GM19395 (cell line): ENCODE measurements around the gene KIFC3.
"Not testable (repeated sequence)": the region's sequence is repeated elsewhere in the genome, so short reads cannot be mapped to it uniquely, and the experiment has no call there.

Source experiments
- ATAC-seq: cut with Tn5 transposase; IDR thresholded peaks from one replicate; pipeline ENCODE4 v1.9.1; 2021; ENCODE audit warnings: mild to moderate bottlenecking, moderate library complexity; ENCODE audit not compliant: unreplicated experiment

The KIFC3 gene

DNA sequence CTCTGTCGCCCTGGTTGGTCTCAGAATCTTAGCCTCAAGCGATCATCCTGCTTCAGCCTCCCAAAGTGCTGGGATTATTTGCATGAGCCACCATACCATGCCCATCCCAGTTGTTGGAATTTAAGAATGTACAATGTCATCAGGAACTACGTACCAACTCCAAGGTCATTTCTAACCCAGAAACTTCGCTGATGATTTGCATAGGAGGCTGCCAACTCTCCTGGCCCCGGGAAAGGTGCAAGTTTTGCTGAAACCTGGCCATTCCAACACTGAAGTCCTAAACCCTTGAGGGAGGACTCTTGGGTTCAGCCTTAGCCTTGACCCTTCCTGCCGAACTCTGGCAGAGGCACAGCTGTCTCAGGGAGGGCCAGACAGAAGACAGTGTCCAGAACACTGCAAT is 2.9 kb upstream of the KIFC3 start:
- ATAC-seq, result no peak

DNA sequence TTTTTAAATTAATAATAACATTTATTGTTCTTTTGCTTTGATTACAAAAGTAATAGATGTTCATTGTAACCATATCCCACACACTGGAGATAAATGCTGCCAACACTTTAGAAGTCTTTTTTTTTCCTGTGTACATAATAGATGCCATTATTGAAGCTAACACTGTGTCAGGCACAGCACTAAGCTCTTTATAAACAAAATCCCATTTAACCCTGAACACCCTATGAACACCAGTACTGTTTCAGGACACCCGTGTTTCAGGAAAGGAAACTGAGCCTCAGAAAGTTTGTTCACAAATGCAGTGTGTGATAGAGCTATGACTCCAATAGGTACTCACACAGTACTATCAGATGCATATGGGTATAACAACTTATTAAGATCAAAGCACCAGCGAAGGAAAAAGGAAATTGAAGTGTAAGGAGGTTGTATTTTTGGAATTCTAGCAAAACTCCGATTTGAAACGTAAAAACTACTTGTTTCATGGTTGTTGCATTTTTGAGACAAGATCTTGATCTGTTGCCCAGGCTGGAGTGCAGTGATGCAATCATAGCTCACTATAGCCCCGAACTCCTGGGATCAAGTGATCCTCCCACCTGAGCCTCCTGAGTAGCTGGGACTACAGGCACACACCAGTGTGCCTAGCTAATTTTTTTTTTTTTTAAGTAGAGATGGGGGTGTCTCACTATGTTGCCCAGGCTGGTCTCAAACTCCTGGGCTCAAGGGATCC is 2.0 kb upstream of the KIFC3 start:
- no peak for ATAC-seq

DNA sequence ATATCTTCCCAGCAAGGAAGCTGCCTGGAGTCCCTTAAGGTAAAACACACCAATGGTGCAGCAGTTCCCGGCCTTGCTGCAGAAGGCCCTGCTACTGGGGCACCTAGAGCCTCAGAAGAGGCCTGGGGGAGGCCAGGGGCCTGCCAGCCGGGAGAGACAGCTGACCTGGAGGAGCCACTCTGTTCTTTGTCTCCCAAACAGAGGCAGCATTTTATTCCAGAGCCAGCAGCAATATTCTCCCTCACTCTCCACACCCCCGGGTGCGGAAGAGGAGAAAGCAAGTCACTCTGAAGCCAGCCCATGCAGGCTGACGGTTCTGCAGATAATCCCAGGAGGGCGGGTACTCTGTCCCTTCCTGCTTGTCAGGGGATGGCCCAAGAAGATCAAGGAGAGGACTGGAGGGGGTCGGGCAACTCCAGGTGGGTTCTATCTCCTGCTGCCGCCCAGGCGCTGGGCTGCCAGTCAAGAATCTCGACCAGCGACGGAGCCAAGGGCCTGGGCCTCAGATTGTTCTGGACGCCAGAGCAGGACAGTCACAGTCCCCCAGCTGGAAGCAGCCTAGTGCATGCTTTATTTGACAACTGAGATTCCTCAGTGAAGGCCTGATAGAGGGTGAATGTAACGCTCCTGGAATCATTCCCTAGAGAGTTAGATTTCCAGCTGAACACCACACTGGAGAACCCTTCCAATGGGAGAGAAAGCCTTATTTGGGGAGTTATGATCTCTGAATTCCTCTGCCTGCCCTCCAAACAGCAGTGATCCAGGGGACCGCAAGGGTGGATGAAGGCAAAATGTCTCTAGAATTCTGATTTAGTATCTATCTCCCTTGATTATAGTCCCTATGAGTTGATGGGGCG is 1.1 kb upstream of the KIFC3 start:
- ATAC-seq, result no peak

DNA sequence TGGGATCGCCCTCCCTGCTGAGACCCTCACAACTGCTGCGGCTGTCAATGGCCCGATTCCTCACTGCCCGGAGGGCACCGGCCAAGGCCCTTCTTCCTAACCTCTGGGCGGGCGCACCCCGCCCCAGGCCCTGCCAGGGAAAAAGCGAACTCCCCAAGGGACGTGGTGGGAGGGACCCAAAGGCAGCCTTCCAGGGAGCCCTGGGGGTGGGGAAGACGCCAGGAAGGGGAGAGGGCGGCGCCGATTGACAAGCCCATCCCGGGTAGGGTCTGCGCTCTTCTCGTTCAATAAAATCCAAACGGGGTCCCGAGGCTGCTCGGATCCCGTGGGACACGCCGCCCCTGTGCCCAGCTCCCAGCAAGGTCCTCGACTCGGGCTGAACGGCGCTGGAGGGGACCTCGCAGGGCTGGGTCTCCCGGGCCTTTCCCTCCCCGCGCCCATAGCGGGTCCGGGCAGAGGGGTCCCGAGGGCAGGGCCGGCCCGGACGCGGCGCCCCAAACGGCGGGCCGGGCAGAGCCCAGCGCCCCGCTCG is 416 bp downstream of the KIFC3 start:
- ATAC-seq, result no peak

GRCh38 chr16:57801098-57801808 is 1.0 kb downstream of the KIFC3 start:
- ATAC-seq, result no peak

DNA sequence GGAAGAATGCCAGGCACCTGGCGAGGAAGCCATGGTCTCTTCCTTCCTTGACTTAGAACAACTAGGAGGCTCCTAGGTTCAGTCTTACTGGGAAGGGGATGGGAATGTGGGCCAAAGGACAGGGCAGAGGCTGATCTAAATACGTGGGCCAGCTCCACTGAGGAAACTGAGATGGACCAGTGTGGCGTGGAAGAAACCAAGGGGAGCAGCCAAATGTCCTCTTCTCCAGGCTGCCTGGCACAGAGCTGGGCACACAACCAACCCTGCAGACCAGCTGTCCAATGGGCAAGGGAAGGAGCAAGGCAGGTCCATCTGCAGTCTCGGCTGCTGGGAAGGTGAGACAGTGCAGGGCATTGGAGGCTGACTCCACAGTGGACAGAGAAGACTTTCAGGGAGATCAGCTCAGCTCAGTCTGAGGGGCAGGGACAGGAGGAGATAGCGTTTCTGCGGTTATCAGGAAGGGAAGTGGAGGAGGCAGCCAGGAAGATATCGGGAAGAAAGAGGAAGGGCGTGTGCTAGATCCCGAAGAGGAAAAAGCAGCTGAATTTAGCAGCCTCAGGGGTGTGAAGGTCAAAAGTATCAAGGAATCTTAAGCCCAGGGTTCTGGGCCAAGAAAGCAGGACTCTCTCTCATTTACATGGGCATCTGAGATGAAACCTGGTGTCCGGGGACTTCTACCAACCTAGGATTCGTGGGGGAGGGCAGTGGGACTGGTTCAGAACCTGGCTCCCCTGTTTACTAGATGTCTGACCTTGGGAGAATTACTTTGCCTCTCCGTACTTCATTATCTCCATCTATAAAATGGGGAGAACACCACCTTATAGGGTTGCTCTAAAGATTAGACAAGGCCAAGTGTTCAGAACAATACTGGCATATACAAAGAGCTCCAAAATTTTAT is 1.8 kb downstream of the KIFC3 start:
- ATAC-seq, result no peak

DNA sequence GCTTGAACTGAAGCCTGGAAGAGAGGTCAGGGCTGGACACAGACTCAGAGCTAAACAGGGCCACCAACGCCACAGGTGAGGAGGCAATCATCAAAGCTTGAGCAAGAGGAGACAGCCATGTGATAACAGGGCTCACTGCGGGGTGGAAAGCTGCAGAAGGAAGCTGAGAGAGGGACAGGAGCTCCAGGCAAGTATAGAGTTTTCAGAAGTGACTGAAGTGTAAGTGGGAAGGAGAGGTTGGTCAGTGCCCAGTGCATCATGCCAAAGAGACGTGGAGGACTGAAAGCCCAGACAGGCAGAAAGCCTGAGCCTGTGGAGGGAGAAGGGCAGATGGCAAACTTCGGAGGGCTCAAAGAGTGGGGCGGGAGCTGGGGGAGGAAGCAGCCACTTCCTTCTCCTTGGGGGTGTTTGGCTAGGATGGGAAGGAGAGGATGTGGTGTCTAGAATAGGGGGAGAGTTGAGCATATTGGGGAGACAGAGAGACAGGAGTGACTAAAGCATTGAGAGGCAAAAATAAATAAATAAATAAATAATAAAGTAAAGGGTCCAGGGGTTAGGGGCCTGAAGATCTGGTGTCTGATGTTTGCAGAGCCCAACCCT is 2.6 kb downstream of the KIFC3 start:
- ATAC-seq, result no peak

- no peak for ATAC-seq
These were observed 3.2 kb downstream of the KIFC3 start for GRCh38 chr16:57798953-57799599.

- no peak for ATAC-seq
These were observed 4.0 kb downstream of the KIFC3 start for GRCh38 chr16:57798267-57798810.

DNA sequence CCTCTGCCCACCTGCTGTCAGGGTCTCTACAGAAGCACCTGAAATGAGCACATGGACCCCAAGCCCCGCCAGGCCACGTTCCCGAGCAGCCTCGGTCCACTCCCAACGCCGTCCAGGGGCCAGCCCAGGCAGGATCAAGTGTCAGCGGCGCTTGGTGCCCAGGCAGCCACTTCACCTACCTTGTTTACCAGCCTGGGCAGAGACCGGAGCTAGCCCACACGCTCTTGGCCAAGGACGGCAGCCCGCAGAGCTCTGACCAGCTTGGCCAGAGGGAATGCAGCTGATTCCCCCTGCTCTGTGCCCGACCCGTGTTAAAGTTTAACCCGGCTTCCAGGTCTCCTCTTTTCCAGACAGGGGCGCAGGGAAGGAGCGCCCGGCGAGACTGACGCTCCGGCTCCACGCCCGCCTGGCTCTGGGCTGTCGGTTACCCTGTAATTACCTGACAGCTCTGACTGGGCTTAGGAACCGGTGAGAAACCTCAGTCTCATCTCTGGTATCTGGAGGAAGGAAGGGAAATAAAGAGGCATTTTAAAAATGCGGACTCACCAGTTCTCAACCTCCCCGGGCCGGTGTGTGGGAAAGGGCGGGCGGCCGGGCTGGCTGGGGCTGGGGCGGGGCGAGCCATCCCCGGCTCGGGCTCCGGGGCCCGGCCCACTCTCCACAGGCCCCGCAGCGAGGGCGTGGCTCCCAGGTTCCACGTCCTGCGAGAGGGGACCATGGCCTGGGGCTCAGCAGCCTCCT is 4.6 kb downstream of the KIFC3 start:
- ATAC-seq, result no peak

GRCh38 chr16:57797216-57797525 is 5.1 kb downstream of the KIFC3 start:
- no peak for ATAC-seq

DNA sequence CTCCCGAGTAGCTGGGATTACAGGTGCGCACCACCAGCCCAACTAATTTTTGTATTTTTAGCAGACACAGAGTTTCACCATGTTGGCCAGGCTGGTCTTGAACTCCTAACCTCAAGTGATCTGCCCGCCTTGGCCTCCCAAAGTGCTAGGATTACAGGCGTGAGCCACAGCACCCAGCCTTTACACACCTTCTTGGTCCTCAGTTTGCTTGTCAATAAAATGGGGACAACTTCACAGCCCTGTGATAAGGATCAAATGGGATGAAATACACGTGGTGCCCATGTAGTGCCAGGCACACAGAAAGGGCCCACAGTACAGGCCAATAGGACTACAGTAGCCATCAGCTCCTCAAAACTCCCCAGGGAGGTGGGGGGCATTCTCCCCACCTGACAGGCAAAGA is 6.3 kb downstream of the KIFC3 start:
- not testable (repeated sequence) for ATAC-seq

- ATAC-seq, result no peak
These were observed 6.8 kb downstream of the KIFC3 start for GRCh38 chr16:57795431-57795878.

GRCh38 chr16:57794849-57795430 is 7.4 kb downstream of the KIFC3 start:
- no peak for ATAC-seq

GRCh38 chr16:57791893-57792461 is 10.3 kb downstream of the KIFC3 start:
- ATAC-seq, result no peak

DNA sequence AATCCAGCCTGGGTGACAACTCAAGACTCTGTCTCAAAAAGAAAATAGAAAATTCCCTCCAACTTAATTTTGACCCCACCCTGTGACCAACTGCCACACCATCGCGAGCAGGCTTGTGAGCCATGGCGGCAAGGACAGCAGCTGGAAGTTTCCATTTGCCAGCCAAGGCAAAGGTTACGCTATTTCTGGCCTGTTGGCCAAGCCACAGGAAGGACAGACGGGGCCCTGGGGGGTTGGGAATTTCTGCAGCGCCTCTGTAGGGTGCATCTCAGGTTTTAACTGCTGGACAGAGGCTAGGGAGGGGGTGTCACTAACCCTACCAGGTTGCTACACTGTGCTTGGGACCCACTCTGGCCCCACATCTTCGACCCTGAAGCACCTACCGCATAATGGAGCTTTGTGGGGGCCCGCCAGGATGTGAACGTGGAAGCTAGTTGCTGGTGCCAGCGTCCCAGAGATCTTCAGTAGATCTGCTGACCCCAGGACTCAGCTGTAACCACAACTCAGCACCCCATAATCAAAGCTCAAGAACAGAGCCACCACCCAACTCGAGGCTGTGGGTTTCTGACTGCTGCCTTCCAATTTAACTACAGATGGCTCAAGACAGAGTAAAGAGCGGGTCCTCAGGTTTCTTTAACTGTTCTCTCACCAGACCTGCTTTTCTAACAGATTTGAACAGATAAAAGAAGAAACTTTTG is 10.9 kb downstream of the KIFC3 start:
- ATAC-seq, result no peak

- no peak for ATAC-seq
These were observed 13.3 kb downstream of the KIFC3 start for GRCh38 chr16:57788951-57789350.
